HFF-Myc (cell line): Measurements from ENCODE around the gene CYB561.

ENCODE experiments used
- DNase-seq: peaks from one replicate; pipeline ENCODE4 v3.0.0-alpha.2; 2011; ENCODE audit warnings: low read depth; ENCODE audit errors: extremely low read depth
- H3K4me3 ChIP-seq: replicated peaks from 2 replicates; pipeline ENCODE4 v1.5.1; 2011; ENCODE audit warnings: low read depth, mild to moderate bottlenecking, control low read depth, low read length
- CTCF ChIP-seq: IDR thresholded peaks from 2 replicates; pipeline ENCODE4 v1.5.1; 2012; ENCODE audit warnings: mild to moderate bottlenecking, low read depth, low read length, control low read depth; ENCODE audit errors: missing control alignments

CYB561 gene

DNA sequence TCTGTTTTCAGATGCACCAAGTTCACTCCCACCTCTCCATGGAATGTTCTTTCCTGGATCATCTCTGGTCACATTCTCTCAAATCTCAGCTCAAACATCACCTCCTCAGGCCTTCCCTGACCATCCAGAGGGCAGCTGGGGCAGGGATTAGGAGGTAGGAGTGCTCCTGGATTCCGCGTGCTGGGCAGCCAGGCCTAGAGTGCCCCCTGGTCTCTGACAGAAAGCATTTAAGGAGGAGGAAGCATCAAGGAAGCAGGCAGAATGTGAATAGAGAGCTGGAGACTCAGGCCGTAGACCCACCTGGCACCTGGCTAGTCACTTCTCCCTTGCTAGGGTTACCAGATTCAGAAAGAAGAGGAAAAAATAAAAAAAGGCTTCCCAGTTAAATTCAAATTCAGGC, 2.5 kb upstream of the CYB561 start:
- no peak overlapping the region for H3K4me3 ChIP-seq
- DNase-seq, result no peak
- TF ChIP-seq CTCF, result no peak

- H3K4me3 ChIP-seq, result no peak overlapping the region
- TF ChIP-seq CTCF, result no peak
Measured at GRCh38 chr17:63447471-63448009, 1.4 kb upstream of the CYB561 start.

GRCh38 chr17:63446753-63447470, 806 bp upstream of the CYB561 start:
- peak overlapping the region; percentile 41 for H3K4me3 ChIP-seq
- TF ChIP-seq CTCF, result no peak
- no peak for DNase-seq

More at GRCh38 chr17:63447471-63448009, 1.4 kb upstream of the CYB561 start:
- DNase-seq, result no peak

DNA sequence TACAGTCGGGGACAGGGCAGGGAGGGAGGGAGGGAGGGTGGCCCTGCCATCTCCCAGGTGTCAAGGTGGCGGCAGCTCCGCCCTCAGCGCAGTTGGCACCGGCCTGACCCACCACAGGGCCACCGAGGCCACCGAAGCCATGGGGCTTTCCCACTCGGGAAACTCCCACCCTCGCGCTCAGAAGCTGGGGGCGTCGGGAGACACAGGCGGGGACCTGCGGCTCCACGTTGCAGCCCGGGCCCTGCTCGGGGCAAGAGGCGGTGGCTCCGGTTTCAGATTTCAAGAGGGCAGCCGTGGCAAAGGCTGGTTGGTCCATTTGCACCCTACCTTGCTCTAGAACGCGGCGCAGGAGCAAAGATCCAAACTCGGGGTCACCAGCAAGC, 544 bp downstream of the CYB561 start:
- TF ChIP-seq CTCF, result no peak
- H3K4me3 ChIP-seq, result peak overlapping the region; percentile 41
- DNase-seq, result no peak

DNA sequence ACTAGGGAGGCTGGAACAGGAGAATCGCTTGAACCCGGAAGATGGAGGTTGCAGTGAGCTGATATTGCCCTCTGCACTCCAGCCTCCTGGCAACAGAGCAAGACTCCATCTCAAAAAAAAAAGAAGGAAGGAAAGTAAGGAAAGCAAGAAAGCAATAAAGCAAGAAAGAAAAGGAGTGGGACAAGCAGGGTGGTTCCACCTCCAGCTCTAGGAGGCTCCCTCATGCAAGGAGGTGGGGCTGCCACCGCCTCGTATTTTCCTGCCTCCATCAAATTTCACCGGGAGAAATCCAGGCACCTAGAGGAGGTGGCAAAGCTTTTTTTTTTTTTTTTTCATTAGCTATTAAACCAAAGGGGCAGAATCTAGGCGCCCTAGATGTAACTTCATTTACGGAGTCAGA, 1.0 kb downstream of the CYB561 start:
- no peak for DNase-seq
- no peak for TF ChIP-seq CTCF
- H3K4me3 ChIP-seq, result no peak overlapping the region

GRCh38 chr17:63444457-63444856, 1.6 kb downstream of the CYB561 start:
- DNase-seq, result no peak
- H3K4me3 ChIP-seq, result no peak overlapping the region
- TF ChIP-seq CTCF, result no peak
